Activated CD8-positive, alpha-beta memory T cell treated with anti-CD3 and anti-CD28 coated beads, Interleukin-2, amount 50 U/mL, for 48 hours (primary cell): ENCODE data around the gene SH2D3C.

Experiments used
- DNase-seq: peaks from one replicate; pipeline ENCODE4 v3.0.0-alpha.2; 2020

The SH2D3C gene

DNA sequence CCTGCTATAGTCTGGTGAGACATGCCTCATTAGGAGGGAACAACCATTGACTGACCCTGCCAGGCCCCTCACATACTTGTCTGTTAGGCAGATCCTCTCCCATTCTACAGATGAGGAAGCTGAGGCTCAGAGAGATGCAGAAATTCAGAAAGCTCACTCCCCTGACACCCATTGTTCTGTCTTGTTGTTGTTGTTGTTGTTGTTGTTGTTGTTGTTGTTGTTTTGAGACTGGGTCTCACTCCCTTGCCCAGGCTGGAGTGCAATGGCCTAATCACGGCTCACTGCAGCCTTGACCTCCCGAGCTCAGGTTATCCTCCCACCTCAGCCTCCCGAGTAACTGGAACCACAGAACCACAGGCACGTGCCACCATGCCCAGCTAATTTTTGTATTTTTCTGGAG is 84.8 kb downstream of the SH2D3C start:
- DNase-seq = no peak

DNA sequence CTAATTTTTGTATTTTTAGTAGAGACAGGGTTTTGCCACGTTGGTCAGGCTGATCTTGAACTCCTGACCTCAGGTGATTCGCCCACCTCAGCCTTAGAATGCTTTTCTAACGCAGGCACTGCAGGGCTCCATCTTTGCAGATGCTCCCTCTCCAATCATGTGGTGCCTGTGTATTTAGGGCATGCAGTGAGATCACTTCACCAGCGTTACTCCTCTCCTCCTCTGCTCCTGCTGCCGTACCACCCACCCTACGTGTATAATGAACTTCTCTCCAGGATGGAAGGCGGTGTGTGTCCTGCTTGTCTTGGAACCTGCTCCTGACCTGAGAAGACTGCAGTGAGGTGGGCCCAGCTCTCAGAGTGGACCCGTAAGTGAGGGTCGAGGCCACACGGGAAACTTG is 85.3 kb downstream of the SH2D3C start:
- no peak for DNase-seq

GRCh38 chr9:127692071-127692470 is 86.4 kb downstream of the SH2D3C start:
- no peak for DNase-seq

DNA sequence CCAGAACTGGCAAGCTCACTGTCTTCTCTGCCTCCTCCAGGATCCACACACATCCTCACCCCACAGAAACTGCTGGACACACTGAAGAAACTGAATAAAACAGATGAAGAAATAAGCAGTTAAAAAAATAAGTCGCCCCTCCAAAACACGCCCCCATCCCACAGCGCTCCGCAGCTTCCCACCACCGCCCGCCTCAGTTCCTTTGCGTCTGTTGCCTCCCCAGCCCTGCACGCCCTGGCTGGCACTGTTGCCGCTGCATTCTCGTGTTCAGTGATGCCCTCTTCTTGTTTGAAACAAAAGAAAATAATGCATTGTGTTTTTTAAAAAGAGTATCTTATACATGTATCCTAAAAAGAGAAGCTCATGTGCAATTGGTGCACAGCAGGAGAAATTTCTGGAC is 87.7 kb downstream of the SH2D3C start:
- no peak for DNase-seq

GRCh38 chr9:127689329-127690000 is 89.0 kb downstream of the SH2D3C start:
- no peak for DNase-seq
